HCEC 1CT (cell line): ENCODE data around the gene ZNF417.

Experiments used
- DNase-seq: peaks from one replicate; pipeline ENCODE4 v3.0.0-alpha.2; 2017

Gene ZNF417

GRCh38 chr19:57916168-57916995 lies at the start of gene ZNF417:
Gene ZNF417 (minus strand): TSS chr19:57916592. CDS start chr19:57916411, 181 bp downstream.
- DNase-seq = peak; percentile 93

DNA sequence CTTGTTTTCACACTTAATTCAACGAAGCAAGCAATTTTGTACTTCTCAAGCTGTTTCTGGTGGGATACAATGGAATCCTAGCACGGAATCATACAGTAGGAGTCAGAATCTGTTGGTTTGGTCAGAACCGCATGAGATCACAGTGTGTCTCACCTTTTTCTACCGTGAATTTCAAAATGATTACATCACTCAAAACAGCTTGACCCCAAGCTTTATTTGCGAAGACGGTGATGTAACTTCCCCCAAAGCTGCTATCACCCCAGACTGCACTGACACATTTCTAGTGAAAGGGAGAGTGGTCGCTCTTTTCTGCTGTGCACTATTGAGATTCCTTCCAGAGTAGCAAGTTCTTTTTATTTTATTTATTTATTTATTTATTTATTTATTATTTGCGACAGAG lies 48.4 kb upstream of the ZNF417 start:
- no peak for DNase-seq

GRCh38 chr19:57961785-57962184 lies 45.4 kb upstream of the ZNF417 start:
- no peak for DNase-seq

DNA sequence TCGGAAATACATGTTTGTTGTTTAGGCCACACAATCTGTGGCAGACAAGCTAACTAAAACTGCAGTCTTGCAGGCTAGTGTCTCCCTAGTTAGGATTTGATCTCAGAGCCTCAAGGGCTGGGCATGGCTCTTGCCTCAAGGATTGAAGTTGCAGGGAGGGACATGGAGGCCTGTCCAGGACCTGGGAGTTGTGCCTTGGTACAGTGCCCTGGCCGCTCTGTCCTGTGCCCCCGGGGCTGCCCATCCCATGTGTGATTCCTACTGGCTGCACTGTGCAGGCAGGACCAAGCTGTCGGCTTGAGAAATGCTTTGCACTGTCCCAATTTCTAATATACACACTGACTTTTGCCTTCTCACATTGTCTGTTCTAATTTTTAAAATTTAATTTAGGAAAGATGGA lies 38.6 kb upstream of the ZNF417 start:
- DNase-seq = no peak

DNA sequence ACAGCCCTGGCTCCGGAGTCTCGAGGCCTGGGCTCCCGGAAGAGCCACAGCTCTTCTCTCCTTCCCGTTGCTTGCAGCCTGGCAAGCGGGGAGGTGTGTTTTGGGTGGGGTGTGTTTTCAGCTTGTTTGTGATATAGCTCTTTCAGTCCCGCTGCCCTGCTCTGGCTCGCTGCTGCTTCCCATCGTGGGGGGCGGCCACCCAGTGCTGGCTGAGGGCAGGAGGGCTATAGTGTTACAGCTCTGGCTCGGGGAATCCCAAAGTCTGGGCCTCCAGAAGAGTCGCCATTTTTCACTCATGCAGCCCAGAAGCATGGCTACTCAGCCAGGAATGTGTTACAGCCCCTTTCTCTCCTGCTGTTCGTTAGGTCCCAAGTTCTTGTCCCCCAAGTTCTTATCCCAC lies 33.3 kb upstream of the ZNF417 start:
- no peak for DNase-seq

DNA sequence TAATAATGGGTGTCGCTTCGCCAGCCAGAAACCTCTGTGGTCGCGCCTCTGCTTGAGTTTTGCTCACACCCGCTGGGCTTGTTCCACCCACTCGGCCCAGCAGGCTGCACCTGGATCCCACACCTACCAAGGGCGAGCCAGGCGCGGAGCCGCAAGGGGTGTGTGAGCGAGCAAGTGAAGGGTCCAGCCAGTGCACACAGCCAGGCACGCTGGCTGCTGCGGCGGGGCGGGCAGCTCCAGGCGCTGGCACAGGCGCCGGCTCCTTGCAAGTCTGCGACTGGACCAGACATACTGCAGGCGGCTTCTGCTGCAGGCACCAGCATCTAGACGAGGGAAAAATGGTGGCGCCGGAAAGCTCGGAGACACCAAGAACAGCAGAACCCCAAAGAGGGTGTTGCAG lies 32.9 kb upstream of the ZNF417 start:
- no peak for DNase-seq

DNA sequence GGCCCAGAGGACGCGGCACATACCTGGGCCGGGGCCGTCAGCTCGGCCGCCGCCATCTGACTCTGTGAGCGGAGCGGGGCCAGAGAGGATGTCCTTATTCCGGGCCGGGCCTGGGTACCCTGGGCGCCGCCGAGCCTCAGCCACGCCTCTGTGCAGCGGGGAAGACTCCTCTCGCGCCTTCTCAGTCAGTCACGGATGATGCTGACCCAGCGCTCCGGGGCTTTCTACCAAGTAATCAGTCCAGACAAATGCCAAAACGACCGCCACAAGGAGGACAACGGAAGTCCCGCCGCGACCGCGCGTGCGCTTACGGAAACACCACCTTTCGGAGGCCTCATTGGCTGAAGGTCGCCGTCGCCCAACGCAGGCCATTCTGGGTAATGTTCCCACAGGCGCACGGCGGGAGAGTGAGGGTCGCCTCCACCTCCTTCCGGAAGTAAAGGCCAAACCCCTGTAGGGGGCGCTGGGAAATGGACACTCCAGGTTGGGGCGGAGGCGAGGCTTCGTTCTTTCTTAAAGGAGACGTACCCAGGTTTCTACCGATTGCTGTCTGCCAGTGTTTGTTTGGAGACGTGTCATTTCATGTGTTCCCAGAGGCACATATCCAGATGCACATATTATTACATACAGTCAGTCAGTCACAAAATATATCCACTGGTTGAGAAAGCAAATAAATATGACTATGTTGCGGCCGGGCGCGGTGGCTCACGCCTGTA lies 31.2 kb upstream of the ZNF417 start, which contains the start of gene ZNF256:
Gene ZNF256 (minus strand): TSS at position 288 of the 716 bp plus-strand sequence. CDS start 232 bp downstream, at position 56.
- peak; percentile 83 for DNase-seq

DNA sequence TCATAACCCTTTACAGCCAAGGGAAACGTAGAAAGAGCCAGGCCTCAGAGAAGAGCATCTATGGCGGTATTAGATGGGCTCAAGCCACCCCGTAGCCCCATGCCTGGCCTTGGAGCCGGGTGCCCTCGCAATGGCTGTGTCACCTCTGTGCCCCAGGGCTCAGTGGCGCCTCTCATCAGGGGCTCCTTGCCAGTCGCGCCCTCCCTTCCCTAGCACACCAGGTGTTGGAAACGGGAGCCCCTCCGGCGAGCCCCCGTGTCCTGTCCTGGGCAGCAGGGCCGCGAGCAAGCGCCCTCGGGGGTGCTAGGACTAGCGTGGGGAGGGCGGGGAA lies 30.7 kb upstream of the ZNF417 start:
- DNase-seq = no peak

DNA sequence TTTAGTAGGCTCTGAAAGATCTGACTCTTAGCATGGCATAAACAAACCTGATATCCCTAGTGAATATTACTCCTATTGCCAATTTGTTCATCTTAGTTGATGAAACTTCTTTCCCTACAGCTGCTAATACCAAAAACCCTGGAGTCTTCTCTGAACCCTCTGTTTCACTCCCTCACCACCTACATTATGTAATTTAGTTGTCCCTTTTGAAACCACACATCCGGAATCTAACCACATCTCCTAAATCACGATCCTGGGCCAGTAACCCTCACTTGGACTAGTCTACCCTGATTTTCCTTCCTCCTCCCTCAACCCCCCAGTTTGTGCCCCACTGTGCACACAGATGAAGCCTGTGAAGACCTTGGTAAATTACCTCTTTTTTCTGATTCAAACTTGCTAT lies 29.9 kb upstream of the ZNF417 start:
- no peak for DNase-seq

DNA sequence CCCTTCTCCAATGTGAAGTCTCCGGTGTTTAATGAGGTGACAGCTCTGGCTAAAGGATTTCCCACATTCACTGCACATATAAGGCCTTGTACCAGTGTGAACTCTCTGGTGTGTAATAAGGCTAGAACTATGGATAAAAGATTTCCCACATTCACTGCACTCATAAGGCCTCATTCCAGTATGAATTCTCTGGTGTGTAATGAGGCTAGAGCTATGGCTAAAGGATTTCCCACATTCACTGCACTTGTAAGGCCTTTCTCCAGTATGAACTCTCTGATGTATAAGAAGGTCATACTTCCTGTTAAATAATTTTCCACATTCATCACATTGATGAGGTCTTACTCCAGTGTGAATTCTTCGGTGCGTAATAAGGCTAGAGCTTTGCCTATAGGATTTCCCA lies 25.2 kb upstream of the ZNF417 start:
- DNase-seq = no peak

DNA sequence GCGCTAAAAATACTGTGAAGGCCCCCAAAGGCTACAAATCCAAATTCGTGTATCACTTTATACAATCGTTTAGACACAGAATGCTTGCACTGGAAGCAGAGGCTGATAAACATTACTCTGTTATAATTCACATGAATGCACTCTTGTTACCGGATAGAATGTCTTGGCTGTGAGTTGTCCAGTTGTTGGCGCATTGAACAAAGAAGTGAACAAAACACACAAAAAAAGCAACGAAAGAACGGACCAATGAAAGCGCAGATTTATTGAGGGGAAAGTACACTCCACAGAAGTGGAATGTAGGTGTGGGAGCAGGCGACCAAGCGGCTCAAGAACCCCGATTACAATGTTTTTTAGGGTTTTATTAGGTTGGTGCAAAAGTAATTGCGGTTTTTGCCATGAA lies 19.3 kb upstream of the ZNF417 start:
- no peak for DNase-seq

- DNase-seq = no peak
Measured at GRCh38 chr19:57934820-57935665, 18.7 kb upstream of the ZNF417 start, which contains the start of gene ZNF418. Gene ZNF418 (minus strand): TSS chr19:57935402. CDS start chr19:57933822, 1,580 bp downstream.

GRCh38 chr19:57927587-57927986 lies 11.2 kb upstream of the ZNF417 start:
- no peak for DNase-seq

GRCh38 chr19:57914531-57914930 lies 1.9 kb downstream of the ZNF417 start:
- DNase-seq = no peak

GRCh38 chr19:57907394-57907793 lies 9.0 kb downstream of the ZNF417 start:
- no peak for DNase-seq

DNA sequence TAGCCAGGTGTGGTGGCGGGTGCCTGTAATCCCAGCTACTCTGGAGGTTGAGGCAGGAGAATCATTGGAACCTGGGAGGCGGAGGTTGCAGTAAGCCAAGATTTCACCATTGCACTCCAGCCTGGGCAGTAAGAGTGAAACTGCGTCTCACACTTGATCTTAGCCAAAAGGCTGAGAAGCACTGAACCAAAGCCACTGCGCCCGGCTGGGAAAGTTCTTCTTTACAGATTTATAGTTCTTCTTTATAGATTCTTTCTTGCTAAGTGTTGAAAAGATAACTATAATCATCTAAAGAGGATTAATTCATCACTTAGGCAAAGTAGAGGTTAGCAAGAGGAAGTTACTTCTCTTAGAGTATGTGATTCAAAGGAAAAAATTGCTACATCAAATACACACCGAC lies 11.1 kb downstream of the ZNF417 start:
- DNase-seq = no peak

- no peak for DNase-seq
Measured at GRCh38 chr19:57903618-57904184, 12.7 kb downstream of the ZNF417 start.

DNA sequence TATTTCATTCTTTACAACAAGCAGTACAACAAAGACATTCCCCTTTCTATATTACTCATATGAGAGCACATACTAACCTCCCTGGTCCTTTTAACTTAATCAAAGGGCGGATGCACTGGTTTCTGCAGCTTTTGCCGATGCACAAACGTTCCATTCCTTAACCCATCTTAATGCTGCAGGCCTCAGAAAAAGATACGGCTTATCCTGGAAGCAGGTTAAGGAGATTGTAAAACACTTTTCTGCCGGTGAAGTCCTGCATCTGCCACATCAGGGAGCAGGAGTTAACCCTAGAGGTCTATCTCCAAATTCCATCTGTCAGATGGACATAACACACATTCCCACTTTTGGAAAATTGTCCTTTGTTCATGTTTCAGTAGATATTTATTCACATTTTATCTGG lies 16.1 kb downstream of the ZNF417 start:
- no peak for DNase-seq

DNA sequence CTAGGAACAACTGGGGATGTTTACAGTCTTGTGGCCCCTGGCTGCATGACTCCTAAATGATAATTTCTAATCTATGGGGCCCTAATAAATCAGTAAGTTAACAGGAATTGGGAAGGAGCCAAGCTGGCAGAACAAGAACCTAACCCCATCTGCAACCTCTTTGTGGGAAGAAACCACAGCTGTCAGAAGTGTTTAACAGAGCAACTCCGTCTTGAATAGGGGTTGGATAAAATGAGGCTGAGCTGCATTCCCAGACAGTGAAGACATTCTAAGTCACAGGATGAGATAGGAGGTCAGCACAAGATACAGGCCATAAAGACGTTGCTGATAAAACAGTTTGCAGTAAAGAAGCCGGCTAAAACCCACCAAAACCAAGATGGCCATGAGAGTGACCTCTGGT lies 25.7 kb downstream of the ZNF417 start:
- DNase-seq = peak; percentile 6

DNA sequence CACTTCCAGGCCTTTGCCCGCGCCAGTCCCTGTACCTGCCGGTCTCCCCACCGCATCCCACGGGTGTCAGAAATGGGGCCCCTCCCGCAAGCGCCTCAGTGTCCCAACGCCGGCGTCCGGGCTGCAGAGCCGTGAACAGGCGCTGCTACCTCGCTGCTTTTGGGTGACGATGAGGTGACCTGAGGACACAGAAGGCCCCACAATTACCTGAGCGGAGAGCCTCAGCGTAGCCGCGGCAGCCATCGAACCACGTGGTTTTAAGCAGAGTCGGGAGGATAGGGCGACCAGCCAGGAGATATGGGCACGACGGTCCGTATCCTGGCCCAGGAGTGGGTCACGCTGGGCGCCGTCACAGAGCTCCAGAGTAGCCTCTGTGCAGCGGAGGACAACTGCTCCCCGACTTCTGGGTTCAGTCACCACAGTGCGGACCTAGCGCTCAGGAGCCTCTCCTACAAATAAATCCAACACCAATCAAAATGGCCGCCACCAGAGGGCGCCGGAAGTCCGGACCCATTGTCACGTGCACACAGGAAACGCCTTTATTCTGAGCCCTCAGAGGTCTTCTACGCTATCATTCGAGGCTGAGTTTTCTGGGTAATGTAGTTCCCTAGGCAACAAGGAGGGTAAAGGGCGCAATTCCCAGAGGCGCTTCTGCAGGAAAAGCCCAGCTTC lies 27.7 kb downstream of the ZNF417 start, which contains the start of gene ZNF814:
Gene ZNF814 (minus strand): TSS at position 478 of the 672 bp plus-strand sequence. CDS start 235 bp downstream, at position 243.
- peak; percentile 78 for DNase-seq

DNA sequence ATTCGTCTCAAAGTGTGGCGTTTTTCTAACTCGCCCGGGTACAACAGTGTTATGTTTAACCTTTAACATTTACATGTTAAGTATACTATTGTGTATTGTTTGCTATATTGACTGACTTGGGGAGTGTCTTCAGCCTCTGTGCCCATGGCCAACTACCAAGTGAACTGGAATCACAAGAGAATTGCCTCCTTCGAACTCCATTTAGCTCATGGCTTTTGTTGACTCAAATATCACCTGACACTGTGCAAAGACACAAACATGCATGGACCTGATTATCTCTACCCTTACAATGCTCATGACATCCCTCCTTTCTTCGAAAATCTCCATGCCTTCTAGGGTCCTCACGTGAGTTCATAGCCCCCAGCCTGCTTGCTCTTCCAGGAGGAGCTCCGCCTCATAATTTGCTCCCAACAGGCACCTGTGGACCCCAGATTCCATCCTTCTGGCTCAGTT lies 28.3 kb downstream of the ZNF417 start:
- DNase-seq = no peak
